Mucosa of rectum (tissue), 2 donors: ENCODE measurements around the gene NLRP11.

Experiments used
- H3K27ac ChIP-seq, 2 donors: one replicate each; pipeline ENCODE4 v1.7.0; 2013; ENCODE audit warnings: inconsistent platforms in 2 of 2, low read depth in 2 of 2, low read length in 2 of 2
- H3K27me3 ChIP-seq, 2 donors: one replicate each; pipeline ENCODE4 v1.7.0; 2013; ENCODE audit warnings: low read length in 2 of 2; ENCODE audit not compliant: control insufficient read depth in 2 of 2, insufficient read depth in 2 of 2
- H3K36me3 ChIP-seq, 2 donors: one replicate each; pipeline ENCODE4 v1.7.0; 2013; ENCODE audit warnings: low read length in 2 of 2; ENCODE audit not compliant: control insufficient read depth in 2 of 2, insufficient read depth in 2 of 2
- H3K4me1 ChIP-seq, 2 donors: one replicate each; pipeline ENCODE4 v1.7.0; 2013; ENCODE audit warnings: low read length in 2 of 2, mild to moderate bottlenecking in 1 of 2; ENCODE audit not compliant: control insufficient read depth in 2 of 2, insufficient read depth in 2 of 2
- H3K4me3 ChIP-seq, 2 donors: one replicate each; pipeline ENCODE4 v1.7.0; 2013; ENCODE audit warnings: low read length in 2 of 2
- H3K9ac ChIP-seq, 2 donors: one replicate each; pipeline ENCODE4 v1.7.0; 2013; ENCODE audit warnings: low read length in 2 of 2, low read depth in 1 of 2, mild to moderate bottlenecking in 1 of 2
- H3K9me3 ChIP-seq, 2 donors: one replicate each; pipeline ENCODE4 v1.7.0; 2013; ENCODE audit warnings: low read length in 2 of 2; ENCODE audit not compliant: control insufficient read depth in 2 of 2
- donor health status: healthy.
- donor health status: Normal muscosa, but diverticular disease.

NLRP11 gene

DNA sequence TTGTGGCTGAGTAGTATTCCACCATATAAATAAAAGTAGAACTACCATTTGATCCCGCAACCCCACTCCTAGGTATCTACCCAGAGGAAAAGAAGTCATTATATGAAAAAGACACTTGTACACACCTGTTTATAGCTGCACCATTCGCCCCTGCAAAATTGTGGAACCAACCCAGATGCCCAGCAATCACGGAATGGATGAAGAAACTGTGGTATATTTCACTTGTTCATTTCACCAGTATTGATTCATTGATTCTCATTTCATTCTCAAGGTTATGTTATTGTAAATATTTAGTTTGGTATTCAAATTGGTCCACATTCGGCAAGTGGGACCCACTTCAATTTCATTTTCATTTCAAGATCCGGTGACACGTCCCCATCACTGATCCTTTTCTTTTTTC is 81.1 kb downstream of the NLRP11 start:
- H3K27ac ChIP-seq, result no peak overlapping the region
- H3K9me3 ChIP-seq, result no peaks in the 10 kb centered on the region
- H3K9ac ChIP-seq, result no peak overlapping the region
- no peak overlapping the region for H3K4me3 ChIP-seq
- no peaks in the 10 kb centered on the region for H3K36me3 ChIP-seq
- peaks cover 0 to 6% of the 10 kb centered on the region in 2 donors for H3K4me1 ChIP-seq
- H3K27me3 ChIP-seq, result no peaks in the 10 kb centered on the region

DNA sequence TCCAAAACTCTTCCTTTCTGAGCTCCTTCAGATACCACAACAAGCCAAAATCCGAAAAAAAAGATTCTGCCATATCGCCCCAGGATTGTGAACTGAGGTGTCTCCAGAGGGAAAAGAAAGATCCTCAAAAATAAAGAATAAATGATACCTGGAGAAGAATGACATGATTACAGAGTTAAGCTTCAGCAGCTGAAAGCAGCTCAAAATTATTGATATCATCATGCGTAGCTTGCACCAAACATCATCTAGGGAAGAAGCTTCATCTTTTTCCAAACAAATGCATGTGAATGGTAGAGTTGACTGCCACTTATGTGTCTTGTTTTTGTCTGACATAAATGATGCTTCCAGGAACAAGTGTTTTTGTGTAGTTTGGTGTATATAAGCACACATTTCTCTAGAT is 93.5 kb downstream of the NLRP11 start, which contains the start of gene NLRP9:
NLRP9 (minus strand) TSS at position 101 of the 400 bp plus-strand sequence; CDS start at position 73, 28 bp downstream.
- H3K27ac ChIP-seq, result no peak within 1 kb of the TSS
- H3K4me1 ChIP-seq, result no peaks in the 10 kb centered on the region
- H3K36me3 ChIP-seq, result no peaks in the 10 kb centered on the region
- no peaks in the 10 kb centered on the region for H3K9me3 ChIP-seq
- H3K27me3 ChIP-seq, result no peaks in the 10 kb centered on the region
- H3K9ac ChIP-seq, result no peak within 1 kb of the TSS
- no peak within 1 kb of the TSS for H3K4me3 ChIP-seq
